GM18873 (cell line): ENCODE results near the gene PHF20.
"Not testable (repeated sequence)": the region's sequence is repeated elsewhere in the genome, so short reads cannot be mapped to it uniquely, and the experiment has no call there.

Experiments
- ATAC-seq: cut with Tn5 transposase; IDR thresholded peaks from one replicate; pipeline ENCODE4 v1.9.1; 2021; ENCODE audit warnings: mild to moderate bottlenecking, moderate library complexity, moderate number of reproducible peaks; ENCODE audit not compliant: unreplicated experiment, low FRiP score

PHF20 gene

DNA sequence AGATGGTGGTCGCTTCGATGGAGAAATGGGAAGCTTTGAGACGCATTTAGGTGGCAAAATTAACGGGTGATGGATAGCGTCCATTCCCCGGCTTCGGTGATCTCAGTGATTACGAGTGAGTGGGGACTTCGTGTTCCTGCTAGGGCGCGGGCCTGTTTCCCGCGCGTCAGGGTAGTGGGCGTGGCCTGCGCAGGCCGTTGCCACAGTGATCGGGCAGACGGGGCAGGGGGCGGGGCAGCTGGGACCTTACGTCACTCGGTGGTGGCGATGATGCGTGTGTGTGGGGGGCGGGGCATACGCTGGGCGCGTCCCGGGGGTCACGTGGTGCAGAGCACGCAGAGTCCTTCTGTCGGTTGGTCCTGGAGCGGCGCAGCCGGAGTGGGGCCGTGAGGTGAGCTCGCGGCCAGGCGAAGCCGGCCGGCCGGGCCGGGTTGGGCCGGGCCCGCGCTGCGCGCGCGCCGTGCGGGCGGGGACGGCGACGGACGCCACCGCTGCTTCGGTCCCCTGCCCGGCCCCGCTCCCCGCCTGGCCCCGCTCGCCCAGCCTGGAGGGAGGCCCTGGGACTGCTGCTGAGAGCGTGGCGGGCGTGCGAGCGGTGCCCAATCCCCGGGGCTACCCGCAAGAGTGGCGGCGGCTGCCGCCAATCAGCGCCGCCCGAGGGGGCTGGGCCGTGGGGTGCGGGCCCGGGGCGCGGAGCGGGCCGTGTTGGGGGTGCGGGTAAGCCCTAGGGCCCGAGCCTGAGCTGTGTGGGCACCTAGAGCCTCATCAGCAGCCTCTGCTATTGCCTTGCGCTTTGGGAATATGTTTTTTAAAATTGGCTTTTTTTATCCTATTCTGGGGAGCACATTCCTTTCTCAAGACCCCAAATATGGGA is at the start of gene PHF20:
Gene PHF20 (plus strand): TSS at position 327 of the 874 bp plus-strand sequence. CDS start 29,508 bp downstream, outside the sequence.
- ATAC-seq = peak; percentile 62

DNA sequence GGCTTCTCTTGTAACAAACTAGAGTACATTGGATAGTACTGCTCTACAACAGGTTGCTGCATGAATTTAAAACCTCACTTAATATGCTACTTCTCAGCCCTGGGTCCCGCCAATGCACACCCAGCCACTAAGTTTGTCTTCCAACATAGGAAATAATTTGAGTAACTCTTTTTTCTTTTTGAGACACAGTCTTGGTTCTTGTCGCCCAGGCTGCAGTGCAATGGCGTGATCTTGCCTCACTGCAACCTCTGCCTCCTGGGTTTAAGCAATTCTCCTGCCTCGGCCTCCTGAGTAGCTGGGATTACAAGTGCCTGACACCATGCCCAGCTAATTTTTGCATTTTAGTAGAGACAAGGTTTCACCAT is 48.6 kb upstream of the PHF20 start:
- ATAC-seq = not testable (repeated sequence)

DNA sequence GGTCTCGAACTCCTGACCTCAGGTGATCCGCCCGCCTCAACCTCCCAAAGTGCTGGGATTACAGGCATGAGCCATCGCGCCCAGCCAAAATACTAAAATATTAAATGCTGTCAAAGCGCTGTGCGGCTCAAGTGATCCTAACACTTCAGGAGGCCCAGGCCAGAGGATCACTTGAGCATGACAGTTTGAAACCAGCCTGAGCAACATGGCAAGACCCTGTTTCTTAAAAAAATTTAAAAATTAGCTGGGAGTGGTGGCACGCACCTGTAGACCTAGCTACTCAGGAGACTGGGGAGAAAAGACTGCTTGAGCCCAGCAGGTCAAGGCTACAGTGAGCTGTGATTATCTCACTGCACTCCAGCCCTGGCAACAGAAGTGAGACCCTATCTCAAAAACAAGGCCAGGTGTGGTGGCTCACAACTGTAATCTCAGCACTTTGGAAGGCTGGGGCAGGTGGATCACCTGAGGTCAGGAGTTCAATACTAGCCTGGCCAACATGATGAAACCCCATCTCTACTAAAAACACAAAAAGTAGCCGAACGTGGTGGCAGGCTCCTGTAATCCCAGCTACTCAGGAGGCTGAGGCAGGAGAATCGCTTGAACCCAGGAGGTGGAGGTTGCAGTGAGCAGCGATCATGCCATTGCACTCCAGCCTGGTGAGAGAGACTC is 48.0 kb upstream of the PHF20 start:
- not testable (repeated sequence) for ATAC-seq

DNA sequence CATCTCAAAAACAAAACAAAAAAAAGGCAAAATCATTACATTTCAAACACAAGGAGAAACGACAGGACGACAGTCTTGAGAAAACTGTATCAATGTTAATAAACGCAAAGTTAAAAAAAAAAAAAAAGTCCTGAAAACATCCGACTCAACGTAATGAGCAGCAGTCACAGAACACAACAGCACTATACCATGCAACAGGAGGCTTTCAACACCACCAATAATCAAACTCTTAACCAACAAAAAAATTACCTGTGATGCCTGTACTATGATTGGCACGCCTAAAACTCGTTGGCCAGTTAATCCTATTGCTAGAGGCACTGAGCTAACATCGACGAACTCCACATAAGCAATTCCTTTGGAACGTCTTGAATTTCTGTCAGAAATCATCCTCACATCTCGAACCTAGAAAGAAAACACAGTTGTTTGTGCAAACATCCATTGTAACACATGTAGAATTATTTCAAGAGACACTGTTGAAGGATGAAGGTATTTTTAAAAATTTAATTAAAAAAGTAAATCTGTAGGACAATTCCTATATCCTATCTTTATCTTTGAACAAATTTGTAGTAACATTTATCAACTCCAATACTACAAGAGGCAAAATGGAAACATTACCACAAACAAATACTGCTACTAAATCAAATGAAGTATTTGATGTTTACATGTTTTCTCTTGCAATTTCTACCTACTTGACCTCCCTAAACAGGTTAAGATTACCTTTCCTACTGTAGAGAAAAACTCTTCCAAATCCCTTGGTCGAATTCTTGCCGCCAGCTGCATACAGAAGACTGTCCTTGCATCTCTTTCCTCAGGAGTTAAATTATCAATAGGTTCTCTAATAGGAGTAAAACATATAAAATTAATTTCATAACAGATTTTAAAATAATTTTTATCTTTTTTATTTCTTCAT is 47.2 kb upstream of the PHF20 start:
- no peak for ATAC-seq

DNA sequence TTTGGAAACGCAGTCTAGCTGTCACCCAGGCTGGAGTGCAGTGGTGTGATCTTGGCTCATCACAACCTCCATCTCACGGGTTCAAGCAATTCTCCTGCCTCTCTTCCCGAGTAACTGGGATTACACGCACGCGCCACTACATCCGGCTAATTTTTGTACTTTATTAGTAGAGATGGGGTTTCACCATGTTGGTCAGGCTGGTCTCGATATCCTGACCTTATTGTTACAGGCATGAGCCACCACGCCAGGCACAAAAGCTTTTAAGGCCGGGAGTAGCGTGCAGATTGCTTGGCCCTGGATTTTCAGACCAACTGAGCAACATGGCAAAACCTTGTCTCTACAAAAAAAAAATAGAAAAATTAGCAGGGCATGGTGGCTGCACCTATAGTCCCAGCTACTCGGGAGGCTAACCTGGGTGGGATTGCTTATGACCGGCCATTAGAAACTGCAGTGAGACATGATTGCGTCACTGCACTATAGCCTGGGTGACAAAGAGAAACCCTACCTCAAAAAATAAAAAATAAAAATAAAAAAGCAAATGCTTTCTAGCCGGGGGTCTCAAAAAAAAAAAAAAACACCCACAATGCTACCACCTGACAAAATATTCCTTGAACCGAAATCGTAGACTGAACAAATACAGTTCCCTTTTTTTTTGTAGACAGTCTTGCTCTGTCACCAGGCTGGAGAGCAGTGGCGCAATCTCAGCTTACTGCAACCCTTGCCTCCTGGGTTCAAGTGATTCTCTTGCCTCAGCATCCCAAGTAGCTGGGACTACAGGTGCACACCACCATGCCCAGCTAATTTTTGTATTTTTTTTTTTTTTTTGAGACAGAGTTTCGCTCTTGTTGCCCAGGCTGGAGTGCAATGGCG is 44.7 kb upstream of the PHF20 start:
- no peak for ATAC-seq

DNA sequence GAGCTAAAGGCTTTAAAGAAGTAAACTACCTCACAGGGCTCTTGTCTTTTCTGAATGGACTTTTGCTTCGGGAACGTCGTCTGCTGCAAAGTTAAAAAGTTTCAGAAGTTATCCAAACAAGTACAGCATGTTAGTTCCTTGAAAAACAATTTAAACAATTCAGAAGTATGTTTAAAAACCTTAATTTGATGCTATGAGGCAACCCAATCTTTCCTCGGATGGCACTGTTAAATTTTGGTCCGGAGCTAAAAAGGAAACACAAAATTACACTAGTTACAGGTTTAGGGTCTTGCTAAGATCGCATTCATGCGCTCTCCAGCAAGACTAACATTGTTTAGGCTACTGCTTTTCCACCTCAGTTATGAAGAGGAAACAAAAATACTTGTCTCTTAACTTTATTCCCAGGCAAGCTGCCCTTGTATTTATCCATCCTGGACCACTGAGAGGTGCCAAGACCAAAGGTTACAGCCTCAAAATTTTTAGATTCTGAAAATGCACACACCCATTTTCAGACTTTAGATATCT is 42.5 kb upstream of the PHF20 start:
- ATAC-seq = no peak

DNA sequence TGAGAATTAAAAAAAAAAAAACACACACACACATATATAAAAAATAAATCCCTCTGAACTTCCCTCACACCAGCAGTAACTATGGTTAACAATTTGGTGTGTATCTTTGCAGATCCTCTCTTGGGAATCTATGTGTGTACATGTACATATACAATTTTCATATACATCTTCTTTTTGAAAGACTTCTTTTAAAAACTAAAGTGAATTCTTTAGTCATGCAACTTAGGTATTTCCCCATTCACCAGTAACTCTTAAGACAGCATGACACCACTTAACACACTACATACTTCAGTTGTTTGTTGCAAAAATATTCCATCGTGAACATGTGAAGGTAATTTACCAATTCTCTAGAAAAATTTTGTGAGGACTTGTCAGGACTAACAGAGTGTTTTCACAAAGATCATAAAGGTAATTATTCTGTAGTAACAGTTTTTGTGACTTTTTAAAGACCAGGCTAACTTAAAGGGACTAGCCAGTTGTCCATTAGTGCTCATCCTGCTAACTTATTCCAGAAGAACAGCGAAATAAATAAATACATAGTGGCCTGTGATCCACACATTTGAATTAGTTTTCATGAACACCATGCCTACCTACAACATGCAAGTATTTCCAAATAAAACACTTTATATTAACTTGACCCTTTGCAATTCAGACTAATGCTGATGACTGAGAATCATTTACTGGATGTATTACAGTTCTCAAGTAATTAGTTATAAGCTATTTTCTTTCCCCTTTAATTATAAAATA is 41.8 kb upstream of the PHF20 start:
- no peak for ATAC-seq

DNA sequence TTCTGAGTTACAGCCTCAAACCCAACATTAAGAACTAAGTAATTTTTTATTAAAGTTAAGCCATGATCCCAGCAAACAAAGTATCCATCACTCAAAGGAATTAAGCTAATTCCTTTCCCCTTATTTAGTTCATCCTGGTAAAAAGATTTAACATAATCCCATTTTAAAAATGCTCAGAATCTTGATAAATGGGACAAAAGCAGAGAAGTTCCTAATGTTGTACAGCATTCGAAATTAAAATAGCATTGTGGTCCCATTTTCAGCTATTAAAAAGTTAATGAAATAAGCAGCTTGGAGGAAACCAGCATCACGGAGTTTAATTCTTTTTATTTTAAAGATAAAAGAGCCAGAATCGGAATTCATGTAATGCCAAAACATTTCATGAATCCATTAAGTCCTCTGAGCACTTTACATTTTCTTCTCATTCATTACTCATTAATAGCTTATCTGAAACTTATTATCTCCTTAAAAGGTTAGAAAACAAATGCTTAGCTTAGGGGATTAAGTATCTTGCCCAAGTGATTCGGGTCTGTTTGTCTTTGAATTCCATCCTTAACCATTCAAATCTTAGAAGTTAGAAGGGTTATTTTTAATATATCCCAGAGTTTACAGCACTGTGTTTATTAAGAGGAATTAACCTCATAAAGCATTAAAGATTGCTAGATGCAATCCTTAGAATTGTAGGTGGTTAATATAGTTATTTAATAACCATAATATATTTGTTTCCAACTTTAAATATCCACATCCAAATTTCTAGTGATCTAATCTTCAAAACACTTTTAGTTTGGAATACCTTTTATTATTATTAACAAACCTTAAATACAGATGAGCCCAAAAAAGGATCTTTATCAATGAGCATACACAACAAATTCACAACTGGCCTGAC is 41.0 kb upstream of the PHF20 start:
- no peak for ATAC-seq

DNA sequence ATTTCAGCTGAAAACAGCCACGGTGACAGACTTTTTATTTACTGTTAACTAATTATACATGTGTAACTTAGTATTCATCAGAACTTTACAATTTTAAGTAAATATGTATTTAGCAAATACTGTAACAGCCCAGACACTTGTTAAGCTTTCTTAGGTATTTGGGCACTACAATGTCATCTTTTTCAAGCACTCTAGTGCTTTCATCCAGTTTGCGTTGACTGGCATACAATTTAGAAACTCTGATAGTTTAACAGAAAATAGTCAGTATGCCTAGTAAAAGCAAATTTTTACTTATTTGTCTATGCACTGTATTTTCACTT is 40.4 kb upstream of the PHF20 start:
- no peak for ATAC-seq

DNA sequence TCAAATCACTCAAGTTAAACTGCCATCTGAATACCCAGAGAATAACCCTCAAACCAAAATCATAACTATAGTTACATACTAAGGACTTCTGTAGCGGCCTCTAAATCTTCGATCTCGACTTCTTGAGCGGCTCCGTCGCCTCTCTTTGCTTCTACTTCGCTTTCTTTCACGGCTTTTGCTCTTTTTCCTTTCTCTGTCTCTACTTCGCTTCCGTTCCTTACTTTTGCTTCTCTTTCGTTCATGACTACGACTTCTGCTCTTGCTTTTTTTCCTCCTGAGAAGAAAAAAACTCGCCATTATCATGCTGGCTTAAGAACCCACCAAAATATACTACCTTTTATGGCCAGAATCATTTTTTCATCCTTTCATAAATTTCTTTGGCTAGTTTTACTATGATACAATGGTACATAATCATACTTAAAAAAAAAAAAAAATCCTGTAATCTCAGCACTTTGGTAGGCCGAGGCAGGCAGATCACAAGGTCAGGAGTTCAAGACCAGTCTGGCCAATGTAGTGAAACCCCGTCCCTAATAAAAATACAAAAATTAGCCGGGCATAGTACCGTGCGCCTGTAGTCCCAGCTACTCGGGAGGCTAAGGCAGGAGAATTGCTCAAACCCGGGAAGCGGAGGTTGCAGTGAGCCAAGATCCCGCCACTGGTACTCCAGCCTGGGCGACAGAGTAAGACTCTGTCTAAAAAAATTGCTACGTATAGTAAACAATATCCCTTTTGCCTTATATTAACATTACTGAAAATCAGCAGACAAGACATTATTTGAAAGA is 39.8 kb upstream of the PHF20 start:
- ATAC-seq = no peak

DNA sequence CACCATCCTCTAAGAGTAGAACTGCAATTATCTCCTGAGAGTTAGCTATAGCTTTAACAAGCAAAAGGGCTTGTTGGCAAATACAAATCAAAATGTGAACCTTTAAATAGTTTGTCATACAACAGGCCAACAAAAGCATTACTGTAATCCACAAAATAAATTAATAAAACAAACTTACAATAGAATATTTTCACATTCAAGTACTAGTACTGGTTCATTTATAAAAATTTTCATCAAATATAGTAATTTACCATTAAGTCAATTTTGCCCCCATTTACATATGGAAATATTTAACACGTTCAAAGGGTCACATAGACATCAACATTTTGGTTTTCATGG is 39.2 kb upstream of the PHF20 start:
- ATAC-seq = no peak

DNA sequence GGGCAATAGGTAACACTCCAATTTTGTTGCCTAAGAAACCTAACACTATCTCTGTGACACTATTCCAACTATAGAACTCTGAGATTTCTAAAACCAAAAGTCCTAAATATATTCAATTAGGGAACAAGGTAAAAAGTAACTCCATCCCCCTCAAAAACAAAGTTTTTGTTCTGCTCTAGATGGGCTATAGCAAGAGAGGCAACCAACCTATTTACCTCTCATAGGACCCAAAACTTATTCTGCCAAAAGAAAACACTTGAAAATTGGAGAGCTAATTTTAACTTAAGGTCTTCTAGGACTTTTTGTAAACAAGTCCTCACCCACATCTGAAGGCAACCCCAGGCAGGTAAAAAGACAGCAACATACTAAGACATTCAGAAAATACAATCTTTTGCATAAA is 37.4 kb upstream of the PHF20 start:
- no peak for ATAC-seq

DNA sequence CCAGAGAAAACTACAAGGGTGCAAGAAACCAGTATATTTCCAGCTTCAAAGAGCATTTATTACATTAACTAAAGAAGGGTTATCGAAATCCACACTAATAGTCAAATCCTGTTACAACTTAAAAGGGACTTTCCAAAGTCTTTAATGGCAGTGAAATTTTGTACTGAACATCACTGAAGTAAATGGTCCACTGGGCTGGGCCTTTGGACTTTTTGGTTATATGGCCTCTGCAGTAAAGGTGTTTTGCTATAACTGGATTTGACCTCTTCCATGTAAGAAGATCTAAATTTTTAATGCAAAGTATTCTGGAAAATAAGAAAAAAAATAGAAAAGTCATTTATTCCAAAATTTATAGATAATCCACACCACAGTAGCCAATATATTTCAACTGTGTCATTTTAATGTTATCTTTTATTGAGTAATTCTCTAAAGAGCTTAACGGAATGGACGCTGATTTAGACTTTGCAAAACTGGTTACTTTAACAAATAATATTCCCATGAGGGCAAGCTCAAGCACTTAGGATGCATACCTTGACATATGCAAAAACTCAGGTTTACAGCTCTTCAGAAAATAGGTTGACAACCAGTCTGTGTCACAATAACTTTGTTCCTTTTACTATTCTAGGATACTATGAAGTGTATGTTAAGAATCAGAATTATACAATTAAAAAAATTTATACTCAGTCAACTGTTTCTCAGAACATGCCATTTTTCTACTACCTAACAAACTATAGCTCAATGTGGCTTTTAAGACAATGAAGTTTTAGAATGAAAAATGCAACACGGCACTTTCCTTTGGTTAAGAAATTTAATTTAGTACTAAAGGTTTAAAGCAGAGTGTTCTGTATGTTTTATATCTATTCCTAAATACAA is 36.8 kb upstream of the PHF20 start:
- ATAC-seq = no peak

DNA sequence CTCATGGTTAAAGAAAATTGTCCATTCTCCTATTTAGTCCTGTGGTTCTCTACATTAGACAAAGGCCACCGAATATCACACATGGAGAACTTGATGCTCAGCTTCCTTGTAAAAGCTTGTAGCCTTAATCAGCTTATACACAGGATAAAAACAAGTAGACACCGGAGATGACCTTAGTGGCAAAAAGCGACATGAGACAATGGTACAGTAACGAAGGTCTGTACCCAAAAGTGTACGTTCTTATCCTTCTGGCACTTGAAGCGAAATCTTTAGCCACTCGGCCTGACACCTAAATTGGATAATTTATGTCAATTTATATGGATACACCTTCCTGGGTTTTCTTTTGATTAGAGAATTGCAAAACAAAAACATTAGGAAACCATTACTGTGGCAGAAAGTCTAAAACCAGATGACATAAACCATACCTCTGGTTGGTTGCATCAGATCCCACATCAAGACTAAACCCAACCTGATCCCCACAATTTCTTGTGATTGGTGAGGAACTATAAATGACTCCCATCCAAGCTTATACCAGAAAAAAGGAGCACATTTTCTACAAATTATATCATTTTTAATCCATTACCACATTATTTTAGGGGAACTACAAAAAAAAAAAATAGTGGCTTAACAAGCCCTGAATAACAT is 35.9 kb upstream of the PHF20 start:
- ATAC-seq = no peak

DNA sequence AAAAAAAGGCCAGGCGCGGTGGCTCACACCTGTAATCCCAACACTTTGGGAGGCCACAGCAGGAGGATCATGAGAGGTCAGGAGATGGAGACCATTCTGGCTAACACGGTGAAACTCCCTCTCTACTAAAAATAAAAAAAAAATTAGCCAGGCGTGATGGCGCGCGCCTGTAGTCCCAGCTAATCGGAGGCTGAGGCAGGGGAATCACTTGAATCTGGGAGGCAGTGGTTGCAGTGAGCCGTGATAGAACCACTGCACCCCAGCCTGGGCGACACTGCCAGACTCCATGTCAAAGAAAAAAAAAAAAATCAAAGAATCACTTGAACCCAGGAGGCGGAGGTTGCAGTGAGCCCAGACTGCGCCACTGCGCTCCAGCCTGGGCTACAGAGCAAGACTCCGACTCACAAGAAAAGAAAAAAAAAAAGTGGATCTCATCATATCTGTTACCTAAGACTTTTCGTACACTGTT is 33.9 kb upstream of the PHF20 start:
- ATAC-seq = no peak
